HEK293 (cell line): ENCODE measurements around the gene MMP25.
A peak's percentile ranks its signal among the peaks of the same experiment; 100 is the strongest.

Experiments used
- BCL11A ChIP-seq: fragments of 450-650 bp; formaldehyde crosslinking; IDR thresholded peaks from 2 replicates; pipeline ENCODE4 v1.5.1; 2016; ENCODE audit warnings: low read depth, missing biosample characterization, missing genetic modification characterization
- GLIS1 ChIP-seq: fragments of 450-650 bp; formaldehyde crosslinking; IDR thresholded peaks from 2 replicates; pipeline ENCODE4 v1.5.1; 2016; ENCODE audit warnings: missing biosample characterization, missing genetic modification characterization
- MYNN ChIP-seq: fragments of 450-650 bp; formaldehyde crosslinking; IDR thresholded peaks from 2 replicates; pipeline ENCODE4 v1.5.1; 2016; ENCODE audit warnings: missing biosample characterization, missing genetic modification characterization, borderline replicate concordance
- SALL2 ChIP-seq: fragments of 450-650 bp; formaldehyde crosslinking; IDR thresholded peaks from 2 replicates; pipeline ENCODE4 v1.5.0; 2017; ENCODE audit warnings: missing biosample characterization, mild to moderate bottlenecking, missing genetic modification characterization, borderline replicate concordance
- SP7 ChIP-seq: fragments of 450-650 bp; formaldehyde crosslinking; IDR thresholded peaks from 2 replicates; pipeline ENCODE4 v1.5.1; 2016; ENCODE audit warnings: missing biosample characterization, missing genetic modification characterization
- TRIM28 ChIP-seq: IDR thresholded peaks from 2 replicates; pipeline ENCODE4 v1.6.1; 2011; ENCODE audit warnings: low read length, control low read depth, borderline replicate concordance
- YY2 ChIP-seq: fragments of 450-650 bp; formaldehyde crosslinking; IDR thresholded peaks from 2 replicates; pipeline ENCODE4 v1.5.1; 2016; ENCODE audit warnings: missing biosample characterization, missing genetic modification characterization
- ZFP69B ChIP-seq: fragments of 450-650 bp; formaldehyde crosslinking; IDR thresholded peaks from 2 replicates; pipeline ENCODE4 v1.5.1; 2016; ENCODE audit warnings: missing biosample characterization, missing genetic modification characterization
- ZNF112 ChIP-seq: fragments of 450-650 bp; formaldehyde crosslinking; IDR thresholded peaks from 2 replicates; pipeline ENCODE4 v1.5.0; 2017; ENCODE audit warnings: missing biosample characterization, missing genetic modification characterization
- ZNF132 ChIP-seq: fragments of 450-650 bp; formaldehyde crosslinking; IDR thresholded peaks from 2 replicates; pipeline ENCODE4 v1.5.1; 2017; ENCODE audit warnings: missing biosample characterization, missing genetic modification characterization, borderline replicate concordance
- ZNF155 ChIP-seq: fragments of 450-650 bp; formaldehyde crosslinking; IDR thresholded peaks from 2 replicates; pipeline ENCODE4 v1.5.1; 2016; ENCODE audit warnings: missing biosample characterization, missing genetic modification characterization
- ZNF211 ChIP-seq: fragments of 450-650 bp; formaldehyde crosslinking; IDR thresholded peaks from 2 replicates; pipeline ENCODE4 v1.5.1; 2016; ENCODE audit warnings: low read depth, missing biosample characterization, missing genetic modification characterization
- ZNF214 ChIP-seq: fragments of 450-650 bp; formaldehyde crosslinking; IDR thresholded peaks from 2 replicates; pipeline ENCODE4 v1.5.1; 2017; ENCODE audit warnings: missing biosample characterization, mild to moderate bottlenecking, missing genetic modification characterization, borderline replicate concordance
- ZNF223 ChIP-seq: fragments of 450-650 bp; formaldehyde crosslinking; IDR thresholded peaks from 2 replicates; pipeline ENCODE4 v1.5.1; 2016; ENCODE audit warnings: missing biosample characterization, missing genetic modification characterization
- ZNF324 ChIP-seq: fragments of 450-650 bp; formaldehyde crosslinking; IDR thresholded peaks from 2 replicates; pipeline ENCODE4 v1.5.1; 2016; ENCODE audit warnings: missing biosample characterization, missing genetic modification characterization
- ZNF423 ChIP-seq: fragments of 450-650 bp; formaldehyde crosslinking; IDR thresholded peaks from 2 replicates; pipeline ENCODE4 v1.5.1; 2016; ENCODE audit warnings: missing biosample characterization, missing genetic modification characterization
- ZNF473 ChIP-seq: fragments of 450-650 bp; formaldehyde crosslinking; IDR thresholded peaks from 2 replicates; pipeline ENCODE4 v1.5.1; 2017; ENCODE audit warnings: missing biosample characterization, missing genetic modification characterization
- ZNF501 ChIP-seq: fragments of 450-650 bp; formaldehyde crosslinking; IDR thresholded peaks from 2 replicates; pipeline ENCODE4 v1.5.1; 2016; ENCODE audit warnings: missing biosample characterization, missing genetic modification characterization
- ZNF623 ChIP-seq: fragments of 450-650 bp; formaldehyde crosslinking; IDR thresholded peaks from 2 replicates; pipeline ENCODE4 v1.5.1; 2016; ENCODE audit warnings: missing biosample characterization, missing genetic modification characterization
- ZNF660 ChIP-seq: fragments of 450-650 bp; IDR thresholded peaks from 2 replicates; pipeline ENCODE4 v1.5.1; 2018; ENCODE audit warnings: missing biosample characterization, mild to moderate bottlenecking, missing genetic modification characterization
- TF ChIP-seq, protein P1 (sequence below): fragments of 450-650 bp; formaldehyde crosslinking; IDR thresholded peaks from 2 replicates; pipeline ENCODE4 v1.5.1; 2016; ENCODE audit warnings: missing biosample characterization, missing genetic modification characterization
- TF ChIP-seq, protein P2 (sequence below): fragments of 450-650 bp; formaldehyde crosslinking; IDR thresholded peaks from 2 replicates; pipeline ENCODE4 v1.5.1; 2016; ENCODE audit warnings: missing biosample characterization, missing genetic modification characterization, low read depth
- TF ChIP-seq, protein P3 (sequence below): sonication (generic); formaldehyde crosslinking; IDR thresholded peaks from 2 replicates; pipeline ENCODE4 v1.8.1; 2022; ENCODE audit warnings: mild to moderate bottlenecking, moderate library complexity, missing genetic modification reagents
- TF ChIP-seq, protein P4 (sequence below): fragments of 450-650 bp; formaldehyde crosslinking; IDR thresholded peaks from 2 replicates; pipeline ENCODE4 v1.5.1; 2017; ENCODE audit warnings: missing biosample characterization, missing genetic modification characterization
- TF ChIP-seq, protein P5 (sequence below): fragments of 450-650 bp; IDR thresholded peaks from 2 replicates; pipeline ENCODE4 v1.5.1; 2018; ENCODE audit warnings: missing biosample characterization, mild to moderate bottlenecking, missing genetic modification characterization
- TF ChIP-seq, protein P6 (sequence below): fragments of 450-650 bp; formaldehyde crosslinking; conservative IDR thresholded peaks from 2 replicates; pipeline ENCODE4 v1.5.1; 2016; ENCODE audit warnings: low read depth, missing biosample characterization, missing genetic modification characterization
- TF ChIP-seq, protein P7 (sequence below): fragments of 450-650 bp; formaldehyde crosslinking; IDR thresholded peaks from 2 replicates; pipeline ENCODE4 v1.5.1; 2016; ENCODE audit warnings: missing biosample characterization, missing genetic modification characterization

Gene MMP25

DNA sequence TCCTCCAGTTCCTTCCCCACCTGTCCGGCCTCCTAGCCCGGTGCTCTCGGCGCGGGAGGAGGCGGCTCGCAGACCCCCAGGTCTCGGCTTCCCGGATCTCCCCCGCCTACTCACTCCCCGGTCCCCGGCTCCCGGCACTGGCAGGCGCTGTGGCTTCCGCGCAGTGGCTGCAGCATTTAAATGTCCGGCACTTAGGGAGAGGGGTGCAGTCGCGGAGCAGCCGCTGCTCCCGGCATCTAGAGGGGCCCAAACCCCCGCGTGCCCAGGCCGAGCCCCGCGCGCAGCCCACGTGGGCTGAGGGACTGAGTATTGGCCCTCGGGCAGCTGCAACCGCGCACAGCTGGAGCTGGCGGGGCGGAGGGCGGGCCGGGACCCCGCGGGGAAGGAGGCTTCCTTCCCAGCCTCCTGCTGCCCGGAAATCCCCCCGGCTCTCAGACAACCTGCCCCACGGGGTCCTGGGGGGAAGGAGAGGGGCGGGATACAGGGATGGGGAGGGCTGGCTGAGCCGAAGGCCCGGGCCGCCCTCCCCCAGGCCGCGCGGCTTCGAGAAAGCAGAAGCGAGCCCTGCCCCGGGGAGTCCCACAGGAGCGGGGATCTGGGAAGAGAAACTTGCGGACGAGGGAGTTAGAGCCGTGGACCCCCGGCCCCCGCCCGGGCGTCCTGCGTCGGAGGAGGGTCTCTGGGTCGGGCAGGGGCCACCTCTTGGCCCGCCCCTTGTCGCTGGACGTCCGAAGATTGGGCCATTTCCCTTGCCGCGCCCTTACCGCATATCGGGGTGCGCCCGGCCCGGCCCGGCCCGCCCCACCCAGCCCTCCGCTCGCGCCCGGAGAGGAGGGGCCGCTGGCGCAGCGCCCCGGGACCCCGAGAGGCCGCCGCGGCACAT is at the start of gene MMP25 (continued):
- TF ChIP-seq, protein P1, sequence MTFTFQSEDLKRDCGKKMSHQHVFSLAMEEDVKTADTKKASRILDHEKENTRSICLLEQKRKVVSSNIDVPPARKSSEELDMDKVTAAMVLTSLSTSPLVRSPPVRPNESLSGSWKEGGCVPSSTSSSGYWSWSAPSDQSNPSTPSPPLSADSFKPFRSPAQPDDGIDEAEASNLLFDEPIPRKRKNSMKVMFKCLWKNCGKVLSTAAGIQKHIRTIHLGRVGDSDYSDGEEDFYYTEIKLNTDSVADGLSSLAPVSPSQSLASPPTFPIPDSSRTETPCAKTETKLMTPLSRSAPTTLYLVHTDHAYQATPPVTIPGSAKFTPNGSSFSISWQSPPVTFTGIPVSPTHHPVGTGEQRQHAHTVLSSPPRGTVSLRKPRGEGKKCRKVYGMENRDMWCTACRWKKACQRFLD (tag by site-specific recombination), result no peak
- no peak for TF ChIP-seq ZNF112 (tag by site-specific recombination)
- no peak for TF ChIP-seq ZNF155 (tag by site-specific recombination)
- TF ChIP-seq, protein P2, sequence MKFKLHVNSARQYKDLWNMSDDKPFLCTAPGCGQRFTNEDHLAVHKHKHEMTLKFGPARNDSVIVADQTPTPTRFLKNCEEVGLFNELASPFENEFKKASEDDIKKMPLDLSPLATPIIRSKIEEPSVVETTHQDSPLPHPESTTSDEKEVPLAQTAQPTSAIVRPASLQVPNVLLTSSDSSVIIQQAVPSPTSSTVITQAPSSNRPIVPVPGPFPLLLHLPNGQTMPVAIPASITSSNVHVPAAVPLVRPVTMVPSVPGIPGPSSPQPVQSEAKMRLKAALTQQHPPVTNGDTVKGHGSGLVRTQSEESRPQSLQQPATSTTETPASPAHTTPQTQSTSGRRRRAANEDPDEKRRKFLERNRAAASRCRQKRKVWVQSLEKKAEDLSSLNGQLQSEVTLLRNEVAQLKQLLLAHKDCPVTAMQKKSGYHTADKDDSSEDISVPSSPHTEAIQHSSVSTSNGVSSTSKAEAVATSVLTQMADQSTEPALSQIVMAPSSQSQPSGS (tag by site-specific recombination), result no peak
- no peak for TF ChIP-seq ZFP69B (tag by site-specific recombination)
- no peak for TF ChIP-seq ZNF223 (tag by site-specific recombination)
- TF ChIP-seq, protein P3, sequence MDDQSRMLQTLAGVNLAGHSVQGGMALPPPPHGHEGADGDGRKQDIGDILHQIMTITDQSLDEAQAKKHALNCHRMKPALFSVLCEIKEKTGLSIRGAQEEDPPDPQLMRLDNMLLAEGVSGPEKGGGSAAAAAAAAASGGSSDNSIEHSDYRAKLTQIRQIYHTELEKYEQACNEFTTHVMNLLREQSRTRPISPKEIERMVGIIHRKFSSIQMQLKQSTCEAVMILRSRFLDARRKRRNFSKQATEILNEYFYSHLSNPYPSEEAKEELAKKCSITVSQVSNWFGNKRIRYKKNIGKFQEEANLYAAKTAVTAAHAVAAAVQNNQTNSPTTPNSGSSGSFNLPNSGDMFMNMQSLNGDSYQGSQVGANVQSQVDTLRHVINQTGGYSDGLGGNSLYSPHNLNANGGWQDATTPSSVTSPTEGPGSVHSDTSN (CRISPR knock-in tag), result no peak
- TF ChIP-seq, protein P4, sequence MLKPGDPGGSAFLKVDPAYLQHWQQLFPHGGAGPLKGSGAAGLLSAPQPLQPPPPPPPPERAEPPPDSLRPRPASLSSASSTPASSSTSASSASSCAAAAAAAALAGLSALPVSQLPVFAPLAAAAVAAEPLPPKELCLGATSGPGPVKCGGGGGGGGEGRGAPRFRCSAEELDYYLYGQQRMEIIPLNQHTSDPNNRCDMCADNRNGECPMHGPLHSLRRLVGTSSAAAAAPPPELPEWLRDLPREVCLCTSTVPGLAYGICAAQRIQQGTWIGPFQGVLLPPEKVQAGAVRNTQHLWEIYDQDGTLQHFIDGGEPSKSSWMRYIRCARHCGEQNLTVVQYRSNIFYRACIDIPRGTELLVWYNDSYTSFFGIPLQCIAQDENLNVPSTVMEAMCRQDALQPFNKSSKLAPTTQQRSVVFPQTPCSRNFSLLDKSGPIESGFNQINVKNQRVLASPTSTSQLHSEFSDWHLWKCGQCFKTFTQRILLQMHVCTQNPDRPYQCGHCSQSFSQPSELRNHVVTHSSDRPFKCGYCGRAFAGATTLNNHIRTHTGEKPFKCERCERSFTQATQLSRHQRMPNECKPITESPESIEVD (tag by site-specific recombination), result no peak
- no peak for TF ChIP-seq ZNF324 (tag by site-specific recombination)
- TF ChIP-seq ZNF214, result no peak
- TF ChIP-seq BCL11A, result no peak
- no peak for TF ChIP-seq ZNF211 (tag by site-specific recombination)
- TF ChIP-seq ZNF423 (tag by site-specific recombination), result no peak
- TF ChIP-seq ZNF623 (tag by site-specific recombination), result no peak
- TF ChIP-seq ZNF660, result no peak
- no peak for TF ChIP-seq YY2
- no peak for TF ChIP-seq MYNN (tag by site-specific recombination)
- no peak for TF ChIP-seq TRIM28
- no peak for TF ChIP-seq ZNF473 (tag by site-specific recombination)
- TF ChIP-seq ZNF501, result no peak
- no peak for TF ChIP-seq ZNF132 (tag by site-specific recombination)
- peak; percentile 81 for TF ChIP-seq SP7 (tag by site-specific recombination)
- TF ChIP-seq, protein P5, sequence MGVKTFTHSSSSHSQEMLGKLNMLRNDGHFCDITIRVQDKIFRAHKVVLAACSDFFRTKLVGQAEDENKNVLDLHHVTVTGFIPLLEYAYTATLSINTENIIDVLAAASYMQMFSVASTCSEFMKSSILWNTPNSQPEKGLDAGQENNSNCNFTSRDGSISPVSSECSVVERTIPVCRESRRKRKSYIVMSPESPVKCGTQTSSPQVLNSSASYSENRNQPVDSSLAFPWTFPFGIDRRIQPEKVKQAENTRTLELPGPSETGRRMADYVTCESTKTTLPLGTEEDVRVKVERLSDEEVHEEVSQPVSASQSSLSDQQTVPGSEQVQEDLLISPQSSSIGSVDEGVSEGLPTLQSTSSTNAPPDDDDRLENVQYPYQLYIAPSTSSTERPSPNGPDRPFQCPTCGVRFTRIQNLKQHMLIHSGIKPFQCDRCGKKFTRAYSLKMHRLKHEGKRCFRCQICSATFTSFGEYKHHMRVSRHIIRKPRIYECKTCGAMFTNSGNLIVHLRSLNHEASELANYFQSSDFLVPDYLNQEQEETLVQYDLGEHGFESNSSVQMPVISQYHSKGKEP (tag by site-specific recombination), result peak; percentile 44; the same call in 1 of the 2 replicates
- no peak for TF ChIP-seq SALL2 (tag by site-specific recombination)
- peak; percentile 50; the same call in 1 of the 2 replicates for TF ChIP-seq GLIS1 (tag by site-specific recombination)
- TF ChIP-seq, protein P6, sequence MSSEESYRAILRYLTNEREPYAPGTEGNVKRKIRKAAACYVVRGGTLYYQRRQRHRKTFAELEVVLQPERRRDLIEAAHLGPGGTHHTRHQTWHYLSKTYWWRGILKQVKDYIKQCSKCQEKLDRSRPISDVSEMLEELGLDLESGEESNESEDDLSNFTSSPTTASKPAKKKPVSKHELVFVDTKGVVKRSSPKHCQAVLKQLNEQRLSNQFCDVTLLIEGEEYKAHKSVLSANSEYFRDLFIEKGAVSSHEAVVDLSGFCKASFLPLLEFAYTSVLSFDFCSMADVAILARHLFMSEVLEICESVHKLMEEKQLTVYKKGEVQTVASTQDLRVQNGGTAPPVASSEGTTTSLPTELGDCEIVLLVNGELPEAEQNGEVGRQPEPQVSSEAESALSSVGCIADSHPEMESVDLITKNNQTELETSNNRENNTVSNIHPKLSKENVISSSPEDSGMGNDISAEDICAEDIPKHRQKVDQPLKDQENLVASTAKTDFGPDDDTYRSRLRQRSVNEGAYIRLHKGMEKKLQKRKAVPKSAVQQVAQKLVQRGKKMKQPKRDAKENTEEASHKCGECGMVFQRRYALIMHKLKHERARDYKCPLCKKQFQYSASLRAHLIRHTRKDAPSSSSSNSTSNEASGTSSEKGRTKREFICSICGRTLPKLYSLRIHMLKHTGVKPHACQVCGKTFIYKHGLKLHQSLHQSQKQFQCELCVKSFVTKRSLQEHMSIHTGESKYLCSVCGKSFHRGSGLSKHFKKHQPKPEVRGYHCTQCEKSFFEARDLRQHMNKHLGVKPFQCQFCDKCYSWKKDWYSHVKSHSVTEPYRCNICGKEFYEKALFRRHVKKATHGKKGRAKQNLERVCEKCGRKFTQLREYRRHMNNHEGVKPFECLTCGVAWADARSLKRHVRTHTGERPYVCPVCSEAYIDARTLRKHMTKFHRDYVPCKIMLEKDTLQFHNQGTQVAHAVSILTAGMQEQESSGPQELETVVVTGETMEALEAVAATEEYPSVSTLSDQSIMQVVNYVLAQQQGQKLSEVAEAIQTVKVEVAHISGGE (tag by site-specific recombination), result 0 out of 2 replicates have a peak, but pooled peaks have one; percentile 37
- TF ChIP-seq, protein P7, sequence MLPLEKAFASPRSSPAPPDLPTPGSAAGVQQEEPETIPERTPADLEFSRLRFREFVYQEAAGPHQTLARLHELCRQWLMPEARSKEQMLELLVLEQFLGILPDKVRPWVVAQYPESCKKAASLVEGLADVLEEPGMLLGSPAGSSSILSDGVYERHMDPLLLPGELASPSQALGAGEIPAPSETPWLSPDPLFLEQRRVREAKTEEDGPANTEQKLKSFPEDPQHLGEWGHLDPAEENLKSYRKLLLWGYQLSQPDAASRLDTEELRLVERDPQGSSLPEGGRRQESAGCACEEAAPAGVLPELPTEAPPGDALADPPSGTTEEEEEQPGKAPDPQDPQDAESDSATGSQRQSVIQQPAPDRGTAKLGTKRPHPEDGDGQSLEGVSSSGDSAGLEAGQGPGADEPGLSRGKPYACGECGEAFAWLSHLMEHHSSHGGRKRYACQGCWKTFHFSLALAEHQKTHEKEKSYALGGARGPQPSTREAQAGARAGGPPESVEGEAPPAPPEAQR, result no peak
